H1 (cell line): ENCODE results near the gene SURF2. TPM values are rescaled to one million over a fixed set of nuclear protein-coding genes. Genes with fewer than 3 reads are reported as not detected.

Source experiments
- ASH2L ChIP-seq: fragments of 200-600, 300-600 bp; sonication (generic); IDR thresholded peaks from one replicate; pipeline ENCODE4 v1.7.1; 2017; ENCODE audit warnings: low read length
- CHD1 ChIP-seq: IDR thresholded peaks from 2 replicates; pipeline ENCODE4 v1.6.1; 2012; ENCODE audit warnings: low read depth, low read length, improper control_type of control experiment
- CHD2 ChIP-seq: IDR thresholded peaks from 2 replicates; pipeline ENCODE4 v1.6.1; 2012; ENCODE audit warnings: low read length, improper control_type of control experiment
- GABPA ChIP-seq: IDR thresholded peaks from 2 replicates; pipeline ENCODE4 v1.6.1; 2011; ENCODE audit warnings: mild to moderate bottlenecking, low read length, moderate library complexity, borderline replicate concordance; ENCODE audit not compliant: insufficient read depth
- JUN ChIP-seq: IDR thresholded peaks from 2 replicates; pipeline ENCODE4 v1.6.1; 2011; ENCODE audit warnings: low read depth, mild to moderate bottlenecking, improper control_type of control experiment, low read length
- NANOG ChIP-seq: IDR thresholded peaks from 2 replicates; pipeline ENCODE4 v1.6.1; 2011; ENCODE audit warnings: low read length, low read depth, mild to moderate bottlenecking, inconsistent platforms; ENCODE audit not compliant: insufficient read depth, poor library complexity, severe bottlenecking
- POLR2A ChIP-seq, 2 experiments: IDR thresholded peaks; 1 replicate in 1 of 2; 2 replicates in 1 of 2; pipeline ENCODE4 v1.6.1; 2011; ENCODE audit warnings: low read depth in 2 of 2, low read length in 2 of 2, mild to moderate bottlenecking in 2 of 2; ENCODE audit errors: control extremely low read depth in 1 of 2
- TEAD4 ChIP-seq: IDR thresholded peaks from 2 replicates; pipeline ENCODE4 v1.6.1; 2012; ENCODE audit warnings: low read depth, low read length, inconsistent platforms, mixed read lengths
- polyA plus RNA-seq, 7 experiments: library from polyadenylated mRNA; depleted of rRNA in 3 of 7; stranded (reverse) in 5 of 7; unstranded in 2 of 7; fragments of >200 nt in 5 of 7; fragments of 200-250 nt in 2 of 7; gene quantifications; 1 replicate in 5 of 7; 2 replicates in 1 of 7; 4 replicates in 1 of 7; pipeline versions ENCODE4 v1.2.1 to v1.2.3, GENCODE V29; 2011 to 2013; ENCODE audit warnings: missing spikeins in 2 of 7, mixed read lengths in 2 of 7
- total RNA-seq: library from RNA; stranded (reverse); fragmentation: NEBNext Ultra II Directional; extraction: Animal tissue kit (Norgen Biotek cat#: 25700); gene quantifications from 2 replicates; pipeline ENCODE4 v1.2.1, GENCODE V29; 2021
- TF ChIP-seq, protein P1 (sequence below): fragments of 300-600 bp; sonication (generic); IDR thresholded peaks from 2 replicates; pipeline ENCODE4 v1.7.1; 2012; ENCODE audit warnings: low read length, moderate library complexity, mild to moderate bottlenecking, inconsistent platforms; ENCODE audit not compliant: insufficient replicate concordance

The SURF2 gene
- total and polyA plus RNA-seq, 2 of the 8 experiments (the other 6 are each of a cell fraction or from before 2014, with no cell fraction given), result 36.6 to 37.7 TPM

DNA sequence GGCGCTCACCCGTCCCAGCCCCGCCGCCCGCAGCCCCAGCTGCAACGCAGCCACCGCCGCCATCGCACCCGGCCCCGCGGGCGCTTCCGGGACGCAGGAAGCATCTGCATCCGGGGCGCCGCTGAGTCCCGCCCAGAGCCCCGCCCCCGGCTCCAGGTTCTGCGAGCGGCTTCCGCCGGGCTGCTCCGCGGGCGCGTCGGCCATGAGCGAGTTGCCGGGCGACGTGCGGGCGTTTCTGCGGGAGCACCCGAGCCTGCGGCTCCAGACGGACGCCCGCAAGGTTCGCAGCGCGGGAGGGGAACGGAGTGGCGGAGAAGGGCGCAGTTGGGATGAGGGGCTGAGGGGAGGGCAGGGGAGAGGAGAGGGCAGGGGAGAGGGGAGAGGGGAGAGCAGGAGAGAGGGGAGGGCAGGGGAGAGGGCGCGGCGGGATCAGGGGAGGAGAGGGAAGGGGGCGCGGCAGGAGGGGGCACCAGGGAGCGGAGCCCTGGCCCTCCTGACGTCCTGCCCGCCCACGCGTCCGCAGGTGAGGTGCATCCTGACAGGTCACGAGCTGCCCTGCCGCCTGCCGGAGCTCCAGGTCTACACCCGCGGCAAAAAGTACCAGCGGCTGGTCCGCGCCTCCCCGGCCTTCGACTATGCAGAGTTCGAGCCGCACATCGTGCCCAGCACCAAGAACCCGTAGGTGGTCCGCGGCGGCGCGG, at the start of gene SURF2, which contains the start of gene SURF1 (continued):
- TF ChIP-seq, protein P1, sequence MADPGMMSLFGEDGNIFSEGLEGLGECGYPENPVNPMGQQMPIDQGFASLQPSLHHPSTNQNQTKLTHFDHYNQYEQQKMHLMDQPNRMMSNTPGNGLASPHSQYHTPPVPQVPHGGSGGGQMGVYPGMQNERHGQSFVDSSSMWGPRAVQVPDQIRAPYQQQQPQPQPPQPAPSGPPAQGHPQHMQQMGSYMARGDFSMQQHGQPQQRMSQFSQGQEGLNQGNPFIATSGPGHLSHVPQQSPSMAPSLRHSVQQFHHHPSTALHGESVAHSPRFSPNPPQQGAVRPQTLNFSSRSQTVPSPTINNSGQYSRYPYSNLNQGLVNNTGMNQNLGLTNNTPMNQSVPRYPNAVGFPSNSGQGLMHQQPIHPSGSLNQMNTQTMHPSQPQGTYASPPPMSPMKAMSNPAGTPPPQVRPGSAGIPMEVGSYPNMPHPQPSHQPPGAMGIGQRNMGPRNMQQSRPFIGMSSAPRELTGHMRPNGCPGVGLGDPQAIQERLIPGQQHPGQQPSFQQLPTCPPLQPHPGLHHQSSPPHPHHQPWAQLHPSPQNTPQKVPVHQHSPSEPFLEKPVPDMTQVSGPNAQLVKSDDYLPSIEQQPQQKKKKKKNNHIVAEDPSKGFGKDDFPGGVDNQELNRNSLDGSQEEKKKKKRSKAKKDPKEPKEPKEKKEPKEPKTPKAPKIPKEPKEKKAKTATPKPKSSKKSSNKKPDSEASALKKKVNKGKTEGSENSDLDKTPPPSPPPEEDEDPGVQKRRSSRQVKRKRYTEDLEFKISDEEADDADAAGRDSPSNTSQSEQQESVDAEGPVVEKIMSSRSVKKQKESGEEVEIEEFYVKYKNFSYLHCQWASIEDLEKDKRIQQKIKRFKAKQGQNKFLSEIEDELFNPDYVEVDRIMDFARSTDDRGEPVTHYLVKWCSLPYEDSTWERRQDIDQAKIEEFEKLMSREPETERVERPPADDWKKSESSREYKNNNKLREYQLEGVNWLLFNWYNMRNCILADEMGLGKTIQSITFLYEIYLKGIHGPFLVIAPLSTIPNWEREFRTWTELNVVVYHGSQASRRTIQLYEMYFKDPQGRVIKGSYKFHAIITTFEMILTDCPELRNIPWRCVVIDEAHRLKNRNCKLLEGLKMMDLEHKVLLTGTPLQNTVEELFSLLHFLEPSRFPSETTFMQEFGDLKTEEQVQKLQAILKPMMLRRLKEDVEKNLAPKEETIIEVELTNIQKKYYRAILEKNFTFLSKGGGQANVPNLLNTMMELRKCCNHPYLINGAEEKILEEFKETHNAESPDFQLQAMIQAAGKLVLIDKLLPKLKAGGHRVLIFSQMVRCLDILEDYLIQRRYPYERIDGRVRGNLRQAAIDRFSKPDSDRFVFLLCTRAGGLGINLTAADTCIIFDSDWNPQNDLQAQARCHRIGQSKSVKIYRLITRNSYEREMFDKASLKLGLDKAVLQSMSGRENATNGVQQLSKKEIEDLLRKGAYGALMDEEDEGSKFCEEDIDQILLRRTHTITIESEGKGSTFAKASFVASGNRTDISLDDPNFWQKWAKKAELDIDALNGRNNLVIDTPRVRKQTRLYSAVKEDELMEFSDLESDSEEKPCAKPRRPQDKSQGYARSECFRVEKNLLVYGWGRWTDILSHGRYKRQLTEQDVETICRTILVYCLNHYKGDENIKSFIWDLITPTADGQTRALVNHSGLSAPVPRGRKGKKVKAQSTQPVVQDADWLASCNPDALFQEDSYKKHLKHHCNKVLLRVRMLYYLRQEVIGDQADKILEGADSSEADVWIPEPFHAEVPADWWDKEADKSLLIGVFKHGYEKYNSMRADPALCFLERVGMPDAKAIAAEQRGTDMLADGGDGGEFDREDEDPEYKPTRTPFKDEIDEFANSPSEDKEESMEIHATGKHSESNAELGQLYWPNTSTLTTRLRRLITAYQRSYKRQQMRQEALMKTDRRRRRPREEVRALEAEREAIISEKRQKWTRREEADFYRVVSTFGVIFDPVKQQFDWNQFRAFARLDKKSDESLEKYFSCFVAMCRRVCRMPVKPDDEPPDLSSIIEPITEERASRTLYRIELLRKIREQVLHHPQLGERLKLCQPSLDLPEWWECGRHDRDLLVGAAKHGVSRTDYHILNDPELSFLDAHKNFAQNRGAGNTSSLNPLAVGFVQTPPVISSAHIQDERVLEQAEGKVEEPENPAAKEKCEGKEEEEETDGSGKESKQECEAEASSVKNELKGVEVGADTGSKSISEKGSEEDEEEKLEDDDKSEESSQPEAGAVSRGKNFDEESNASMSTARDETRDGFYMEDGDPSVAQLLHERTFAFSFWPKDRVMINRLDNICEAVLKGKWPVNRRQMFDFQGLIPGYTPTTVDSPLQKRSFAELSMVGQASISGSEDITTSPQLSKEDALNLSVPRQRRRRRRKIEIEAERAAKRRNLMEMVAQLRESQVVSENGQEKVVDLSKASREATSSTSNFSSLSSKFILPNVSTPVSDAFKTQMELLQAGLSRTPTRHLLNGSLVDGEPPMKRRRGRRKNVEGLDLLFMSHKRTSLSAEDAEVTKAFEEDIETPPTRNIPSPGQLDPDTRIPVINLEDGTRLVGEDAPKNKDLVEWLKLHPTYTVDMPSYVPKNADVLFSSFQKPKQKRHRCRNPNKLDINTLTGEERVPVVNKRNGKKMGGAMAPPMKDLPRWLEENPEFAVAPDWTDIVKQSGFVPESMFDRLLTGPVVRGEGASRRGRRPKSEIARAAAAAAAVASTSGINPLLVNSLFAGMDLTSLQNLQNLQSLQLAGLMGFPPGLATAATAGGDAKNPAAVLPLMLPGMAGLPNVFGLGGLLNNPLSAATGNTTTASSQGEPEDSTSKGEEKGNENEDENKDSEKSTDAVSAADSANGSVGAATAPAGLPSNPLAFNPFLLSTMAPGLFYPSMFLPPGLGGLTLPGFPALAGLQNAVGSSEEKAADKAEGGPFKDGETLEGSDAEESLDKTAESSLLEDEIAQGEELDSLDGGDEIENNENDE, result no peak
- TF ChIP-seq CHD1 (no peak), ASH2L (peak; percentile 70), POLR2A (IDR thresholded peaks at IDR 0.05; ENCODE audit: control extremely low read depth in 1 of 2, low read depth in 2 of 2, low read length in 2 of 2) (peak in 1 of 2 experiments; percentile 77; a peak in 2 of 3 replicates), TEAD4 (no peak), NANOG (no peak), GABPA (peak; percentile 76; the same call in 1 of the 2 replicates), JUN (no peak), CHD2 (no peak)
